HG02885 (cell line): Measurements from ENCODE around the gene RIC8B.
A peak's percentile ranks its signal among the peaks of the same experiment; 100 is the strongest.
"Not testable (repeated sequence)": the region's sequence is repeated elsewhere in the genome, so short reads cannot be mapped to it uniquely, and the experiment has no call there.

Experiments
- ATAC-seq: cut with Tn5 transposase; IDR thresholded peaks from one replicate; pipeline ENCODE4 v1.9.1; 2021; ENCODE audit warnings: mild to moderate bottlenecking; ENCODE audit not compliant: unreplicated experiment, poor library complexity

The RIC8B gene

GRCh38 chr12:106774005-106774807 is at the start of gene RIC8B:
Gene RIC8B (plus strand): TSS chr12:106774682. CDS start chr12:106774746, 64 bp downstream.
- ATAC-seq: peak; percentile 89

GRCh38 chr12:106724934-106725333 is 49.5 kb upstream of the RIC8B start:
- no peak for ATAC-seq

GRCh38 chr12:106726603-106727202 is 47.8 kb upstream of the RIC8B start:
- not testable (repeated sequence) for ATAC-seq

GRCh38 chr12:106729611-106730010 is 44.9 kb upstream of the RIC8B start:
- ATAC-seq: no peak

GRCh38 chr12:106732890-106733289 is 41.6 kb upstream of the RIC8B start:
- ATAC-seq: no peak

GRCh38 chr12:106733660-106734059 is 40.8 kb upstream of the RIC8B start:
- no peak for ATAC-seq

GRCh38 chr12:106736051-106736957 is 38.2 kb upstream of the RIC8B start:
- no peak for ATAC-seq

GRCh38 chr12:106739318-106739717 is 35.2 kb upstream of the RIC8B start:
- no peak for ATAC-seq

GRCh38 chr12:106739815-106740530 is 34.5 kb upstream of the RIC8B start:
- ATAC-seq: no peak

GRCh38 chr12:106740818-106741217 is 33.7 kb upstream of the RIC8B start:
- no peak for ATAC-seq

- ATAC-seq: no peak
Measured at GRCh38 chr12:106741247-106741646, 33.2 kb upstream of the RIC8B start.

GRCh38 chr12:106743270-106743988 is 31.1 kb upstream of the RIC8B start:
- no peak for ATAC-seq

GRCh38 chr12:106744600-106744999 is 29.9 kb upstream of the RIC8B start:
- no peak for ATAC-seq

GRCh38 chr12:106745181-106745745 is 29.2 kb upstream of the RIC8B start:
- no peak for ATAC-seq

GRCh38 chr12:106747973-106748436 is 26.5 kb upstream of the RIC8B start:
- no peak for ATAC-seq

GRCh38 chr12:106750524-106750923 is 24.0 kb upstream of the RIC8B start:
- no peak for ATAC-seq

GRCh38 chr12:106753526-106753925 is 21.0 kb upstream of the RIC8B start:
- peak; percentile 99 for ATAC-seq

GRCh38 chr12:106754331-106754730 is 20.2 kb upstream of the RIC8B start:
- no peak for ATAC-seq
